IMR-90 (cell line): ENCODE data around the gene STAC2. TPM values are rescaled to one million over a fixed set of nuclear protein-coding genes. Genes with fewer than 3 reads are reported as not detected.

ENCODE experiments used
- ATAC-seq: fragments of 200-7000 bp; cut with Tn5 transposase; 2 replicates; pipeline ENCODE4 v1.9.1; 2020; ENCODE audit warnings: low read depth, mild to moderate bottlenecking, moderate library complexity
- BruUV-seq: library from RNA; stranded (reverse); fragments of 400-500 nt; replicated peaks from 2 replicates; lab custom pipeline; 2021; lab: Mats Ljungman, UMichigan
- CTCF ChIA-PET: fragments of 300-600 bp; formaldehyde crosslinking; extraction: SDS; loops from one replicate; lab custom pipeline; 2021; ENCODE audit warnings: antibody characterized with exemption; lab: Yijun Ruan, JAX
- POLR2A ChIA-PET: fragments of 300-600 bp; sonication (Branson Sonifier 250); formaldehyde crosslinking; loops from one replicate; lab custom pipeline; 2022; ENCODE audit warnings: antibody characterized with exemption; ENCODE audit not compliant: unreplicated experiment; lab: Charles Lee
- DNase-seq: peaks from one replicate; pipeline ENCODE4 v3.0.0; 2013
- H2AFZ ChIP-seq: replicated peaks from 2 replicates; pipeline ENCODE3; 2013; ENCODE audit warnings: low read length, mild to moderate bottlenecking; ENCODE audit not compliant: poor library complexity
- H2AK5ac ChIP-seq: 2 replicates; pipeline ENCODE4 v1.6.1; 2013; ENCODE audit warnings: low read depth, low read length, inconsistent platforms
- H2AK9ac ChIP-seq: replicated peaks from 2 replicates; pipeline ENCODE3; 2013; ENCODE audit warnings: mild to moderate bottlenecking, low read depth, low read length, moderate library complexity; ENCODE audit not compliant: poor library complexity
- H2BK120ac ChIP-seq: 2 replicates; pipeline ENCODE4 v1.6.1; 2013; ENCODE audit warnings: low read depth, low read length, inconsistent platforms
- H2BK15ac ChIP-seq: 3 replicates; pipeline ENCODE4 v1.6.1; 2013; ENCODE audit warnings: low read depth, low read length, inconsistent platforms
- H2BK20ac ChIP-seq: 2 replicates; pipeline ENCODE4 v1.6.1; 2013; ENCODE audit warnings: low read depth, mild to moderate bottlenecking, inconsistent platforms, low read length, moderate library complexity
- H2BK5ac ChIP-seq: 2 replicates; pipeline ENCODE4 v1.6.1; 2013; ENCODE audit warnings: mild to moderate bottlenecking, low read depth, low read length, inconsistent platforms; ENCODE audit not compliant: poor library complexity, severe bottlenecking
- H3K14ac ChIP-seq: replicated peaks from 2 replicates; pipeline ENCODE4 v1.6.1; 2013; ENCODE audit warnings: low read depth, low read length, inconsistent platforms
- H3K18ac ChIP-seq: 2 replicates; pipeline ENCODE4 v1.6.1; 2013; ENCODE audit warnings: low read depth, low read length, control low read depth
- H3K23ac ChIP-seq: 2 replicates; pipeline ENCODE4 v1.6.1; 2013; ENCODE audit warnings: low read depth, low read length, inconsistent platforms
- H3K27ac ChIP-seq: 2 replicates; pipeline ENCODE4 v1.5.1; 2013; ENCODE audit warnings: mild to moderate bottlenecking, control low read depth, low read length; ENCODE audit not compliant: insufficient read depth
- H3K27me3 ChIP-seq: 2 replicates; pipeline ENCODE4 v1.6.1; 2013; ENCODE audit warnings: low read length; ENCODE audit not compliant: control insufficient read depth, insufficient read depth
- H3K36me3 ChIP-seq: 2 replicates; pipeline ENCODE4 v1.6.1; 2013; ENCODE audit warnings: low read length, mixed read lengths; ENCODE audit not compliant: control insufficient read depth, insufficient read depth
- H3K4ac ChIP-seq: 2 replicates; pipeline ENCODE4 v1.6.1; 2013; ENCODE audit warnings: low read depth, low read length, inconsistent platforms
- H3K4me1 ChIP-seq: 2 replicates; pipeline ENCODE4 v1.6.1; 2013; ENCODE audit warnings: low read length, mixed read lengths; ENCODE audit not compliant: control insufficient read depth, insufficient read depth
- H3K4me2 ChIP-seq: 2 replicates; pipeline ENCODE4 v1.6.1; 2013; ENCODE audit warnings: low read depth, mild to moderate bottlenecking, control low read depth, low read length, moderate library complexity
- H3K4me3 ChIP-seq: 2 replicates; pipeline ENCODE4 v1.5.1; 2013; ENCODE audit warnings: low read depth, mild to moderate bottlenecking, control low read depth, low read length, moderate library complexity; ENCODE audit not compliant: insufficient read depth
- H3K56ac ChIP-seq: 2 replicates; pipeline ENCODE4 v1.6.1; 2013; ENCODE audit warnings: low read length, inconsistent platforms; ENCODE audit not compliant: insufficient read depth; ENCODE audit errors: extremely low read depth
- H3K79me1 ChIP-seq, 2 experiments: 2 replicates each; pipeline ENCODE4 v1.6.1; 2013; ENCODE audit warnings: low read length in 2 of 2, inconsistent platforms in 1 of 2, low read depth in 1 of 2
- H3K9ac ChIP-seq: 2 replicates; pipeline ENCODE4 v1.6.1; 2013; ENCODE audit warnings: low read depth, low read length, control low read depth
- H3K9me1 ChIP-seq: 2 replicates; pipeline ENCODE4 v1.6.1; 2013; ENCODE audit warnings: low read length, inconsistent platforms; ENCODE audit not compliant: insufficient read depth
- H3K9me3 ChIP-seq: 2 replicates; pipeline ENCODE4 v1.6.1; 2013; ENCODE audit warnings: low read length; ENCODE audit not compliant: control insufficient read depth, insufficient read depth
- H4K20me1 ChIP-seq: 2 replicates; pipeline ENCODE4 v1.6.1; 2013; ENCODE audit warnings: low read length, inconsistent platforms; ENCODE audit not compliant: insufficient read depth
- H4K5ac ChIP-seq: 2 replicates; pipeline ENCODE4 v1.6.1; 2013; ENCODE audit warnings: mild to moderate bottlenecking, low read depth, low read length, control low read depth
- H4K8ac ChIP-seq, 2 experiments: 2 replicates each; pipeline ENCODE4 v1.6.1; 2013; ENCODE audit warnings: low read depth in 2 of 2, low read length in 2 of 2, control low read depth in 1 of 2, inconsistent platforms in 1 of 2
- H4K91ac ChIP-seq: 2 replicates; pipeline ENCODE4 v1.6.1; 2013; ENCODE audit warnings: low read depth, low read length, inconsistent platforms; ENCODE audit not compliant: insufficient read depth
- WGBS, 2 experiments: methylation state at CpG; one replicate each; pipeline versions ENCODE4 v1.1.5 to v1.1.7; 2013; ENCODE audit warnings: missing lambda C conversion rate in 2 of 2; ENCODE audit not compliant: insufficient read length in 1 of 2; ENCODE audit errors: extremely low coverage in 2 of 2; 5-methylcytosine and 5-hydroxymethylcytosine counted together
- dilution Hi-C: fragments of 300-500 bp; cut with HindIII; formaldehyde crosslinking; loops from one replicate; pipeline ENCODE4 v1.14.3; 2018; ENCODE audit warnings: low sequenced_read_pairs; ENCODE audit not compliant: unreplicated experiment
- in situ Hi-C: fragments of 300-500 bp; cut with MboI; formaldehyde crosslinking; loops from 3 replicates; pipeline ENCODE4 v1.14.3; 2019; ENCODE audit warnings: low sequenced_read_pairs, inconsistent platforms, mixed read lengths
- intact Hi-C: fragments of 100-400 bp; cut with micrococcal nuclease; formaldehyde crosslinking; loops from 2 replicates; pipeline ENCODE4 v1.10.0; 2022
- polyA plus RNA-seq, 3 experiments: library from polyadenylated mRNA; depleted of rRNA; stranded (reverse); fragments of >200 nt; gene quantifications; 2 replicates each; pipeline ENCODE4 v1.2.3, GENCODE V29; 2012; ENCODE audit warnings: low replicate concordance in 1 of 3
- total RNA-seq: library from RNA; depleted of rRNA; stranded (reverse); fragments of >200 nt; gene quantifications from 2 replicates; pipeline ENCODE4 v1.2.3, GENCODE V29; 2012
- TF ChIP-seq, protein P1 (sequence below): conservative IDR thresholded peaks from 2 replicates; pipeline ENCODE4 v1.5.1; 2012; ENCODE audit warnings: mild to moderate bottlenecking, low read depth, low read length, improper control_type of control experiment

Gene STAC2
- total and polyA plus RNA-seq, 2 of the 4 experiments (the other 2 are of a cell fraction): 0.02 TPM; not detected in 1

DNA sequence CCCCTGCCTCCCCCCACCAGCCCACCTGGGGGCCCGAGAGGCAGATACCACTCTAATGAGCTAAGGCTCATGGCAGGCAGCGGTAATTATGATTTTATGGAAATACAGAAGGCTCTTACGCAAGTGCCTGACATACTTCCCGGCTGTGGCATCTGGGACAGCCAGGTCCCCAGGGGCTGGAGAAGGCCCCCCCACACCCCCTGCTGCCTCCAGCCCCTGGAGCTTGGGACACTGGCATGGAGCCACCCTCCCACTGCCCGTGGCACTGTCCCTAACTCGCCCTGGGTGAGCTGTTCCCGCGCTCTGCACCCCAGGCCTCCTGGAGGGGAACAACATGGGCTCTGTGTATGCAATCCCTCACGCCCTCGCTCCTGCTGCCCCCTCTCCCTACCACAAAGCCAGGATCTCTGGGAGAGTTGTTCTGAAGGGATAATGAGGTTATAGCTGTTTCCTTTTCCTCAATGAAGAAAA lies 5.4 kb upstream of the STAC2 start:
- H3K9me3 ChIP-seq: no peaks in the 10 kb centered on the region
- H3K9me1 ChIP-seq: no peaks in the 10 kb centered on the region
- H2AK5ac ChIP-seq: no peak overlapping the region
- H3K4me1 ChIP-seq: peaks cover 4% of the 10 kb centered on the region
- H3K79me1 ChIP-seq: no peaks in the 10 kb centered on the region
- H3K4me3 ChIP-seq: no peak overlapping the region
- H4K20me1 ChIP-seq: no peaks in the 10 kb centered on the region
- intact Hi-C loops (loop anchor here (10.0 kb wide), 1 partner anchor 166 kb away; no protein-coding TSS in a partner anchor), dilution Hi-C loops (no loop called here), in situ Hi-C loops (no loop called here)
- H3K27me3 ChIP-seq: peaks cover 16% of the 10 kb centered on the region
- ChIA-PET CTCF (interaction anchor here (0.7 to 1.6 kb wide), 3 partner anchors 14 to 31 kb away, joined by 3 to 8 read pairs (median 4); partner anchors contain the start of gene RPL19), POLR2A (no interaction called here)
- no peak overlapping the region for H3K14ac ChIP-seq
- H3K56ac ChIP-seq: no peak overlapping the region
- no peak overlapping the region for H3K23ac ChIP-seq
- BruUV-seq: no TSS peak
- 37% methylated on average over 2 of the region's 10 CpGs; no CpG with 5 or more reads in 1 of the 2 experiments for WGBS, 2 experiments
- no peak overlapping the region for H4K91ac ChIP-seq
- no peak overlapping the region for H3K9ac ChIP-seq
- H4K8ac ChIP-seq: no peak overlapping the region
- H2BK120ac ChIP-seq: no peak overlapping the region
- H3K18ac ChIP-seq: no peak overlapping the region
- H2AFZ ChIP-seq: no peak overlapping the region
- no peaks in the 10 kb centered on the region for H3K36me3 ChIP-seq
- no peak overlapping the region for H3K4me2 ChIP-seq
- H3K27ac ChIP-seq: no peak overlapping the region
- H2BK20ac ChIP-seq: no peak overlapping the region
- no peak overlapping the region for H2BK5ac ChIP-seq
- TF ChIP-seq, protein P1, sequence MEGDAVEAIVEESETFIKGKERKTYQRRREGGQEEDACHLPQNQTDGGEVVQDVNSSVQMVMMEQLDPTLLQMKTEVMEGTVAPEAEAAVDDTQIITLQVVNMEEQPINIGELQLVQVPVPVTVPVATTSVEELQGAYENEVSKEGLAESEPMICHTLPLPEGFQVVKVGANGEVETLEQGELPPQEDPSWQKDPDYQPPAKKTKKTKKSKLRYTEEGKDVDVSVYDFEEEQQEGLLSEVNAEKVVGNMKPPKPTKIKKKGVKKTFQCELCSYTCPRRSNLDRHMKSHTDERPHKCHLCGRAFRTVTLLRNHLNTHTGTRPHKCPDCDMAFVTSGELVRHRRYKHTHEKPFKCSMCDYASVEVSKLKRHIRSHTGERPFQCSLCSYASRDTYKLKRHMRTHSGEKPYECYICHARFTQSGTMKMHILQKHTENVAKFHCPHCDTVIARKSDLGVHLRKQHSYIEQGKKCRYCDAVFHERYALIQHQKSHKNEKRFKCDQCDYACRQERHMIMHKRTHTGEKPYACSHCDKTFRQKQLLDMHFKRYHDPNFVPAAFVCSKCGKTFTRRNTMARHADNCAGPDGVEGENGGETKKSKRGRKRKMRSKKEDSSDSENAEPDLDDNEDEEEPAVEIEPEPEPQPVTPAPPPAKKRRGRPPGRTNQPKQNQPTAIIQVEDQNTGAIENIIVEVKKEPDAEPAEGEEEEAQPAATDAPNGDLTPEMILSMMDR: no peak
- no peak for ATAC-seq
- no peak overlapping the region for H4K5ac ChIP-seq
- H3K4ac ChIP-seq: no peak overlapping the region
- no peak overlapping the region for H2AK9ac ChIP-seq
- no peak for DNase-seq
- H2BK15ac ChIP-seq: no peak overlapping the region
